HepG2 (cell line): Measurements from ENCODE around the gene GPR17. TPM values are rescaled to one million over a fixed set of nuclear protein-coding genes. Genes with fewer than 3 reads are reported as not detected.

Experiments used
- AFF4 ChIP-seq: sonication (generic); formaldehyde crosslinking; IDR thresholded peaks from 2 replicates; pipeline ENCODE4 v1.4.0; 2020; ENCODE audit warnings: missing genetic modification reagents
- CSRNP2 ChIP-seq: sonication (generic); formaldehyde crosslinking; conservative IDR thresholded peaks from 2 replicates; pipeline ENCODE4 v1.8.0; 2022; ENCODE audit warnings: low read depth, missing genetic modification reagents
- IRF2 ChIP-seq: IDR thresholded peaks from 2 replicates; pipeline ENCODE4 v1.6.1; 2018; ENCODE audit warnings: missing genetic modification reagents, missing compliant biosample characterization
- ISX ChIP-seq: sonication (generic); formaldehyde crosslinking; conservative IDR thresholded peaks from 2 replicates; pipeline ENCODE4 v1.5.0; 2020; ENCODE audit warnings: missing genetic modification reagents
- JARID2 ChIP-seq: sonication (generic); formaldehyde crosslinking; IDR thresholded peaks from 2 replicates; pipeline ENCODE4 v1.8.1; 2023; ENCODE audit warnings: missing genetic modification reagents, inconsistent platforms; ENCODE audit not compliant: insufficient replicate concordance
- NR0B2 ChIP-seq: sonication (generic); formaldehyde crosslinking; IDR thresholded peaks from 2 replicates; pipeline ENCODE4 v1.4.0; 2020; ENCODE audit warnings: mild to moderate bottlenecking, missing genetic modification reagents
- PHF21A ChIP-seq: sonication (generic); formaldehyde crosslinking; IDR thresholded peaks from 2 replicates; pipeline ENCODE4 v1.5.0; 2020; ENCODE audit warnings: mild to moderate bottlenecking, missing genetic modification reagents
- PLRG1 ChIP-seq: fragments of 450-650 bp; conservative IDR thresholded peaks from 2 replicates; pipeline ENCODE4 v1.6.1; 2016
- PRPF4 ChIP-seq: fragments of 200-400 bp; formaldehyde crosslinking; IDR thresholded peaks from 2 replicates; pipeline ENCODE4 v1.6.1; 2016; ENCODE audit warnings: low read length, low read depth; ENCODE audit not compliant: poor library complexity, severe bottlenecking
- TEF ChIP-seq: sonication (generic); formaldehyde crosslinking; IDR thresholded peaks from 2 replicates; pipeline ENCODE4 v1.5.0; 2020; ENCODE audit warnings: missing genetic modification reagents
- YY1 ChIP-seq: IDR thresholded peaks from 2 replicates; pipeline ENCODE4 v1.6.1; 2011; ENCODE audit warnings: low read length, low read depth, moderate library complexity, mild to moderate bottlenecking; ENCODE audit not compliant: insufficient read depth, insufficient replicate concordance
- ZBTB21 ChIP-seq: sonication (generic); formaldehyde crosslinking; IDR thresholded peaks from 2 replicates; pipeline ENCODE4 v1.4.0; 2020; ENCODE audit warnings: missing genetic modification reagents
- ZBTB37 ChIP-seq: sonication (generic); formaldehyde crosslinking; IDR thresholded peaks from 2 replicates; pipeline ENCODE4 v1.4.0; 2020; ENCODE audit warnings: mild to moderate bottlenecking, missing genetic modification reagents
- ZBTB7A ChIP-seq: sonication (generic); formaldehyde crosslinking; IDR thresholded peaks from 2 replicates; pipeline ENCODE4 v1.8.0; 2022; ENCODE audit warnings: mild to moderate bottlenecking, missing genetic modification reagents
- ZFP36L1 ChIP-seq: sonication (generic); formaldehyde crosslinking; IDR thresholded peaks from 2 replicates; pipeline ENCODE4 v1.8.0; 2022; ENCODE audit warnings: mild to moderate bottlenecking, missing genetic modification reagents, moderate library complexity
- ZFP90 ChIP-seq: sonication (generic); formaldehyde crosslinking; IDR thresholded peaks from 2 replicates; pipeline ENCODE4 v1.8.0; 2022; ENCODE audit warnings: missing genetic modification reagents, mild to moderate bottlenecking, inconsistent platforms, borderline replicate concordance
- ZNF207 ChIP-seq: fragments of 450-650 bp; IDR thresholded peaks from 2 replicates; pipeline ENCODE4 v1.6.1; 2016; ENCODE audit warnings: antibody characterized with exemption, borderline replicate concordance
- ZNF329 ChIP-seq: sonication (generic); formaldehyde crosslinking; IDR thresholded peaks from 2 replicates; pipeline ENCODE4 v1.9.0; 2021; ENCODE audit warnings: low read depth, mild to moderate bottlenecking, missing genetic modification reagents
- ZNF597 ChIP-seq: sonication (generic); formaldehyde crosslinking; IDR thresholded peaks from 2 replicates; pipeline ENCODE4 v1.5.0; 2020; ENCODE audit warnings: missing genetic modification reagents
- polyA plus RNA-seq, 8 experiments: library from polyadenylated mRNA; depleted of rRNA in 3 of 8; stranded (reverse) in 7 of 8; unstranded in 1 of 8; fragments of >200 nt; fragmentation: Illumina TruSeq in 4 of 8; extraction: Trizol in 4 of 8; gene quantifications; 2 replicates each; pipeline versions ENCODE4 v1.2.1 to v1.2.3, GENCODE V29; 2011 to 2016; ENCODE audit warnings: low read depth in 4 of 8, missing spikeins in 1 of 8, mixed read lengths in 1 of 8; ENCODE audit not compliant: insufficient read depth in 1 of 8
- total RNA-seq, 5 experiments: library from RNA; depleted of rRNA; stranded (reverse); fragments of >200 nt; fragmentation: Illumina TruSeq; extraction: Trizol; gene quantifications; 2 replicates each; pipeline ENCODE4 v1.2.3, GENCODE V29; 2016; ENCODE audit warnings: low read depth in 1 of 5

Gene GPR17
- total and polyA plus RNA-seq, 2 of the 13 experiments (the other 11 are each of a cell fraction or from before 2014, with no cell fraction given), result not detected

- peak; percentile 9; the same call in 1 of the 2 replicates for TF ChIP-seq ZFP36L1 (CRISPR knock-in tag)
- peak; percentile 54; the same call in 1 of the 2 replicates for TF ChIP-seq TEF (CRISPR knock-in tag)
- peak; percentile 69; the same call in 1 of the 2 replicates for TF ChIP-seq AFF4
- peak; percentile 99 for TF ChIP-seq YY1
- TF ChIP-seq ZFP90, result peak; percentile 62; the same call in 1 of the 2 replicates
- no peak for TF ChIP-seq PRPF4
- TF ChIP-seq JARID2, result no peak
- TF ChIP-seq ZNF207, result no peak
- TF ChIP-seq ZNF597 (CRISPR knock-in tag), result no peak; the same call in 1 of the 2 replicates
- peak; percentile 67; the same call in 1 of the 2 replicates for TF ChIP-seq CSRNP2
- TF ChIP-seq NR0B2 (CRISPR knock-in tag), result no peak; the same call in 1 of the 2 replicates
- TF ChIP-seq PLRG1, result no peak
- no peak for TF ChIP-seq ZNF329 (CRISPR knock-in tag)
- peak; percentile 91 for TF ChIP-seq IRF2 (CRISPR knock-in tag)
- 0 out of 2 replicates have a peak, but pooled peaks have one; percentile 43 for TF ChIP-seq ISX (CRISPR knock-in tag)
- TF ChIP-seq PHF21A (CRISPR knock-in tag), result no peak; the same call in 1 of the 2 replicates
- TF ChIP-seq ZBTB37 (CRISPR knock-in tag), result no peak; the same call in 1 of the 2 replicates
- TF ChIP-seq ZBTB21 (CRISPR knock-in tag), result no peak
- TF ChIP-seq ZBTB7A, result peak; percentile 74; the same call in 1 of the 2 replicates
Measured at GRCh38 chr2:127701193-127701650, 55.3 kb downstream of the GPR17 start, which contains the start of gene SFT2D3 (continued).
